PC-3 (cell line): Measurements from ENCODE around the gene CDC25A. TPM values are rescaled to one million over a fixed set of nuclear protein-coding genes. Genes with fewer than 3 reads are reported as not detected.

Experiments used
- ATAC-seq: fragments of 200-7000 bp; cut with Tn5 transposase; 2 replicates; pipeline ENCODE4 v1.9.1; 2020; ENCODE audit warnings: mild to moderate bottlenecking, moderate library complexity
- BruUV-seq: library from RNA; stranded (reverse); fragments of 400-500 nt; replicated peaks from 2 replicates; lab custom pipeline; 2021; lab: Mats Ljungman, UMichigan
- CTCF ChIA-PET: fragments of 300-600 bp; sonication (Branson Sonifier 250); formaldehyde crosslinking; loops from one replicate; lab custom pipeline; 2022; ENCODE audit warnings: antibody characterized with exemption; lab: Charles Lee
- POLR2A ChIA-PET: fragments of 300-600 bp; sonication (Branson Sonifier 250); formaldehyde crosslinking; loops from one replicate; lab custom pipeline; 2022; ENCODE audit warnings: antibody characterized with exemption; ENCODE audit not compliant: unreplicated experiment; lab: Charles Lee
- DNase-seq: peaks from one replicate; pipeline ENCODE4 v3.0.0-alpha.2; 2015
- H2AFZ ChIP-seq: fragments of 300-600 bp; sonication (generic); 2 replicates; pipeline ENCODE4 v1.6.0; 2016; ENCODE audit warnings: antibody characterized with exemption, low read length
- H3F3A ChIP-seq: fragments of 300-600 bp; sonication (generic); one replicate; pipeline ENCODE4 v1.6.0; 2017; ENCODE audit warnings: antibody characterized with exemption, low read length, control low read depth, mild to moderate bottlenecking; ENCODE audit not compliant: unreplicated experiment
- H3K27ac ChIP-seq: fragments of 300-600 bp; sonication (generic); 2 replicates; pipeline ENCODE4 v1.5.1; 2016; ENCODE audit warnings: mild to moderate bottlenecking, low read length
- H3K27me3 ChIP-seq: fragments of 300-600 bp; sonication (generic); 2 replicates; pipeline ENCODE4 v1.6.1; 2016; ENCODE audit warnings: low read length, mixed read lengths
- H3K36me3 ChIP-seq: fragments of 300-600 bp; sonication (generic); 2 replicates; pipeline ENCODE4 v1.6.1; 2016; ENCODE audit warnings: low read depth, mixed run types, low read length, mixed read lengths
- H3K4me1 ChIP-seq: fragments of 300-600 bp; sonication (generic); 2 replicates; pipeline ENCODE4 v1.5.1; 2016; ENCODE audit warnings: low read length; ENCODE audit not compliant: insufficient read depth
- H3K4me2 ChIP-seq: fragments of 300-600 bp; sonication (generic); 2 replicates; pipeline ENCODE4 v1.6.0; 2016; ENCODE audit warnings: low read length
- H3K4me3 ChIP-seq: fragments of 300-600 bp; sonication (generic); 2 replicates; pipeline ENCODE4 v1.5.1; 2016; ENCODE audit warnings: mild to moderate bottlenecking, low read length, mixed read lengths
- H3K79me2 ChIP-seq: fragments of 300-600 bp; sonication (generic); 2 replicates; pipeline ENCODE4 v1.6.1; 2017; ENCODE audit warnings: low read length, mixed read lengths
- H3K9ac ChIP-seq: fragments of 300-600 bp; sonication (generic); 2 replicates; pipeline ENCODE4 v1.6.0; 2016; ENCODE audit warnings: mild to moderate bottlenecking, low read length
- H3K9me2 ChIP-seq: fragments of 300-600 bp; sonication (generic); replicated peaks from 2 replicates; pipeline ENCODE4 v1.6.1; 2016; ENCODE audit warnings: mixed run types, low read length, mixed read lengths
- H3K9me3 ChIP-seq: fragments of 300-600 bp; sonication (generic); 2 replicates; pipeline ENCODE4 v1.6.1; 2016; ENCODE audit warnings: low read length, mixed read lengths
- H4K20me1 ChIP-seq: fragments of 300-600 bp; sonication (generic); 2 replicates; pipeline ENCODE4 v1.6.1; 2016; ENCODE audit warnings: low read length, mixed read lengths
- EZH2 ChIP-seq: fragments of 300-600 bp; sonication (generic); IDR thresholded peaks from one replicate; pipeline ENCODE4 v1.6.1; 2017; ENCODE audit warnings: antibody characterized with exemption, mild to moderate bottlenecking, low read length; ENCODE audit not compliant: unreplicated experiment
- EZH2phosphoT487 ChIP-seq: fragments of 300-600 bp; sonication (generic); IDR thresholded peaks from 2 replicates; pipeline ENCODE4 v1.6.1; 2018; ENCODE audit warnings: mild to moderate bottlenecking, antibody characterized with exemption, low read length, borderline replicate concordance
- intact Hi-C: fragments of 100-400 bp; cut with micrococcal nuclease; formaldehyde crosslinking; loops from 2 replicates; pipeline ENCODE4 v1.9.0; 2023
- total RNA-seq: library from RNA; depleted of rRNA; stranded (reverse); fragments of >200 nt; gene quantifications from 2 replicates; pipeline ENCODE4 v1.2.3, GENCODE V29; 2014
- TF ChIP-seq, protein P1 (sequence below): fragments of 300-600 bp; sonication (generic); conservative IDR thresholded peaks from 2 replicates; pipeline ENCODE4 v1.5.1; 2017; ENCODE audit warnings: antibody characterized with exemption, low read depth, mild to moderate bottlenecking, low read length

CDC25A gene
- total RNA-seq, 1 experiment from 2014 or later, result 43.0 TPM

DNA sequence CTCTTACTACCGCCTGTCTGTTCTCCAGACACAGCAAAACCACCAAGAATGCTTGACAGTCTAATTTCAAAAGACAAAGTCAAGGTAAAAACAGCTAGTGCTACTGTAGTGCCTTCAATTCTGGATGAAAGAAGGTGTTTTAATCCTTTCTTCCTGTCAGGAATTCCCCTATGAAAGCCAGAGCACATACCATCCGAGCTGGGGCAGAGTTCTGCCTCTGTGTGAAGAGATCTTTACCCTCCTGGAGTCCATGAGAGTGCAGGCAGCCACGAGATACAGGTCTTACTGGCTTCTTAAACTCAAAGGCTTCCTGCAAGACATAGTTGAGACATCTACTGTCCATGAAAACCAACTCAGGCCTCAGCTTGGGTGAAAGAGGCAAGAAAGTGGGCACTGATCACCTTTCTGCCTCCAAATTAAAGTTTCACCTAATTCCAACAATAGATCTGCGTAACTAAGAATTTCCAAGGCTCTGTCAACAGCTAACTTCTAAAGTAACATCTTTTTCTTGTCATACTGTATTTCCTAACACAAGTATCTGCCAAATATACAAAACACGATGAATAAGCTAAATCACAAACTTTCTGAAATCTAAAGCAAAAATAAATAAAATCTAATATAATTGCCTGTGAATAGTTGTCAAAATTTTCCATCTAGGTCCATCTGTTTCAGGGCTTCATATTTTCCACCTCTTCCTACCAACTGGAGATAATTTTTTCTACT, 7.5 kb downstream of the CDC25A start:
- Histone ChIP-seq H3K27me3 (no peaks in the 10 kb centered on the region), H3K4me3 (no peak overlapping the region), H4K20me1 (0 out of 2 replicates have a peak, but pooled peaks cover 3% of the 10 kb centered on the region), H3K4me2 (no peak overlapping the region), H3K27ac (no peak overlapping the region), H2AFZ (no peak overlapping the region), H3K4me1 (0 out of 2 replicates have a peak, but pooled peaks cover 1% of the 10 kb centered on the region), H3K9me2 (no peaks in the 10 kb centered on the region), H3F3A (no peaks in the 10 kb centered on the region), H3K9me3 (no peaks in the 10 kb centered on the region), H3K79me2 (peaks cover 66% of the 10 kb centered on the region), H3K9ac (no peak overlapping the region), H3K36me3 (peaks cover 87% of the 10 kb centered on the region)
- CTCF ChIA-PET, result no interaction called here
- DNase-seq (no peak), ATAC-seq (no peak)
- no TSS peak for BruUV-seq
- intact Hi-C loops, result no loop called here
- POLR2A ChIA-PET, result no interaction called here
- TF ChIP-seq EZH2 (no peak), EZH2phosphoT487 (no peak)
- TF ChIP-seq, protein P1, sequence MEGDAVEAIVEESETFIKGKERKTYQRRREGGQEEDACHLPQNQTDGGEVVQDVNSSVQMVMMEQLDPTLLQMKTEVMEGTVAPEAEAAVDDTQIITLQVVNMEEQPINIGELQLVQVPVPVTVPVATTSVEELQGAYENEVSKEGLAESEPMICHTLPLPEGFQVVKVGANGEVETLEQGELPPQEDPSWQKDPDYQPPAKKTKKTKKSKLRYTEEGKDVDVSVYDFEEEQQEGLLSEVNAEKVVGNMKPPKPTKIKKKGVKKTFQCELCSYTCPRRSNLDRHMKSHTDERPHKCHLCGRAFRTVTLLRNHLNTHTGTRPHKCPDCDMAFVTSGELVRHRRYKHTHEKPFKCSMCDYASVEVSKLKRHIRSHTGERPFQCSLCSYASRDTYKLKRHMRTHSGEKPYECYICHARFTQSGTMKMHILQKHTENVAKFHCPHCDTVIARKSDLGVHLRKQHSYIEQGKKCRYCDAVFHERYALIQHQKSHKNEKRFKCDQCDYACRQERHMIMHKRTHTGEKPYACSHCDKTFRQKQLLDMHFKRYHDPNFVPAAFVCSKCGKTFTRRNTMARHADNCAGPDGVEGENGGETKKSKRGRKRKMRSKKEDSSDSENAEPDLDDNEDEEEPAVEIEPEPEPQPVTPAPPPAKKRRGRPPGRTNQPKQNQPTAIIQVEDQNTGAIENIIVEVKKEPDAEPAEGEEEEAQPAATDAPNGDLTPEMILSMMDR, result no peak

DNA sequence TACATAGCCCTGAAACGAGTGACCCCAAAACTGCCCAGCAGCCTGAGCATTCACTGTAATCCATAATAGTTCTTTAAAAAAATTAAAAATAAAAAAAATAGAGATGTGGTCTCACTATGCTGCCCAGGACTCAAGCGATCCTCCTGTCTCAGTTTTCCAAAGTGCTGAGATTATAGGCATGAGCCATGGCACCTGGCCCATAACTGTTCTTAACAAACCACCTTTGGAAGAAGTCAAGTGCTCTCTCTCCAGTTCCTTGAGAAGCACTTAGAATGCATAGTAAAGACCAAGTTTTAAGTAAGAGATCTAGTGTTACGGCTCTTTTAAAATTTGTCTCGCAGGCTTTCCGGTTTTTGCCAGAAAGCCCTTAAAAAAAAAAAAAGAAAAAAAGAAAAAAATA, 8.2 kb downstream of the CDC25A start:
- Histone ChIP-seq H3K27ac (no peak overlapping the region), H3F3A (no peaks in the 10 kb centered on the region), H4K20me1 (0 out of 2 replicates have a peak, but pooled peaks cover 3% of the 10 kb centered on the region), H3K79me2 (peaks cover 64% of the 10 kb centered on the region), H3K9me2 (no peaks in the 10 kb centered on the region), H3K4me1 (no peaks in the 10 kb centered on the region), H3K9ac (no peak overlapping the region), H3K36me3 (peaks cover 86% of the 10 kb centered on the region), H3K4me2 (no peak overlapping the region), H3K9me3 (no peaks in the 10 kb centered on the region), H2AFZ (no peak overlapping the region), H3K4me3 (no peak overlapping the region), H3K27me3 (no peaks in the 10 kb centered on the region)
- DNase-seq (no peak), ATAC-seq (no peak)
- BruUV-seq, result no TSS peak
- CTCF ChIA-PET, result no interaction called here
- TF ChIP-seq EZH2phosphoT487 (no peak), EZH2 (no peak)
- TF ChIP-seq, protein P1, result no peak
- POLR2A ChIA-PET, result no interaction called here
- intact Hi-C loops, result no loop called here

DNA sequence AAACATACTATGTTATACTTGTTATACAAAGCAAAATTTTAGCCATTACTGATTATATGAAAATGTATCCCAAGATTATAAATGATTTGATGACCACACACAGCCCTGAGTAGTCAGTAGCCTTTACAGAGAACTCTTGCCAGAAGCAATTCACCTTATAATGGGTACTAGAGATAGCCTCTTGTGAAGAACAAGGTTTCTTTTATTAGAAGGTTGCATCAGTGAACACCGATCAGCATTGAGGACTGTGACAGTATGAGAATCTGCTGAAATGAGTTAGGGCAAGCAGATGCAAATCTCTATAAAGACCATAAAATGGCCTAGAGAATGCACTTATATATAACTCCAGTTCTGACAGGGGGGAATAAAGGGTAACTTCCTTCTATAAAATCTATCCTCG, 10.1 kb downstream of the CDC25A start:
- DNase-seq (no peak), ATAC-seq (no peak)
- no TSS peak for BruUV-seq
- H3K4me1 ChIP-seq, result no peaks in the 10 kb centered on the region
- H3K9me2 ChIP-seq, result no peaks in the 10 kb centered on the region
- no peak overlapping the region for H3K27ac ChIP-seq
- no peaks in the 10 kb centered on the region for H3K9me3 ChIP-seq
- H3K79me2 ChIP-seq, result peaks cover 59% of the 10 kb centered on the region
- 0 out of 2 replicates have a peak, but pooled peaks cover 3% of the 10 kb centered on the region for H4K20me1 ChIP-seq
- H3F3A ChIP-seq, result no peaks in the 10 kb centered on the region
- ChIA-PET CTCF (no interaction called here), POLR2A (no interaction called here)
- TF ChIP-seq EZH2phosphoT487 (no peak), EZH2 (no peak)
- TF ChIP-seq, protein P1, result no peak
- H3K36me3 ChIP-seq, result peaks cover 80% of the 10 kb centered on the region
- H3K27me3 ChIP-seq, result no peaks in the 10 kb centered on the region
- intact Hi-C loops, result no loop called here
- no peak overlapping the region for H3K4me2 ChIP-seq
- no peak overlapping the region for H3K9ac ChIP-seq
- H3K4me3 ChIP-seq, result no peak overlapping the region
- no peak overlapping the region for H2AFZ ChIP-seq
